PC-3 (cell line): ENCODE measurements around the gene S100PBP. TPM values are rescaled to one million over a fixed set of nuclear protein-coding genes. Genes with fewer than 3 reads are reported as not detected.

Source experiments
- ATAC-seq: fragments of 200-7000 bp; cut with Tn5 transposase; 2 replicates; pipeline ENCODE4 v1.9.1; 2020; ENCODE audit warnings: mild to moderate bottlenecking, moderate library complexity
- BruUV-seq: library from RNA; stranded (reverse); fragments of 400-500 nt; replicated peaks from 2 replicates; lab custom pipeline; 2021; lab: Mats Ljungman, UMichigan
- CTCF ChIA-PET: fragments of 300-600 bp; sonication (Branson Sonifier 250); formaldehyde crosslinking; loops from one replicate; lab custom pipeline; 2022; ENCODE audit warnings: antibody characterized with exemption; lab: Charles Lee
- POLR2A ChIA-PET: fragments of 300-600 bp; sonication (Branson Sonifier 250); formaldehyde crosslinking; loops from one replicate; lab custom pipeline; 2022; ENCODE audit warnings: antibody characterized with exemption; ENCODE audit not compliant: unreplicated experiment; lab: Charles Lee
- DNase-seq: peaks from one replicate; pipeline ENCODE4 v3.0.0-alpha.2; 2015
- H2AFZ ChIP-seq: fragments of 300-600 bp; sonication (generic); 2 replicates; pipeline ENCODE4 v1.6.0; 2016; ENCODE audit warnings: antibody characterized with exemption, low read length
- H3F3A ChIP-seq: fragments of 300-600 bp; sonication (generic); one replicate; pipeline ENCODE4 v1.6.0; 2017; ENCODE audit warnings: antibody characterized with exemption, low read length, control low read depth, mild to moderate bottlenecking; ENCODE audit not compliant: unreplicated experiment
- H3K27ac ChIP-seq: fragments of 300-600 bp; sonication (generic); 2 replicates; pipeline ENCODE4 v1.5.1; 2016; ENCODE audit warnings: mild to moderate bottlenecking, low read length
- H3K27me3 ChIP-seq: fragments of 300-600 bp; sonication (generic); 2 replicates; pipeline ENCODE4 v1.6.1; 2016; ENCODE audit warnings: low read length, mixed read lengths
- H3K36me3 ChIP-seq: fragments of 300-600 bp; sonication (generic); 2 replicates; pipeline ENCODE4 v1.6.1; 2016; ENCODE audit warnings: low read depth, mixed run types, low read length, mixed read lengths
- H3K4me1 ChIP-seq: fragments of 300-600 bp; sonication (generic); 2 replicates; pipeline ENCODE4 v1.5.1; 2016; ENCODE audit warnings: low read length; ENCODE audit not compliant: insufficient read depth
- H3K4me2 ChIP-seq: fragments of 300-600 bp; sonication (generic); 2 replicates; pipeline ENCODE4 v1.6.0; 2016; ENCODE audit warnings: low read length
- H3K4me3 ChIP-seq: fragments of 300-600 bp; sonication (generic); 2 replicates; pipeline ENCODE4 v1.5.1; 2016; ENCODE audit warnings: mild to moderate bottlenecking, low read length, mixed read lengths
- H3K79me2 ChIP-seq: fragments of 300-600 bp; sonication (generic); 2 replicates; pipeline ENCODE4 v1.6.1; 2017; ENCODE audit warnings: low read length, mixed read lengths
- H3K9ac ChIP-seq: fragments of 300-600 bp; sonication (generic); 2 replicates; pipeline ENCODE4 v1.6.0; 2016; ENCODE audit warnings: mild to moderate bottlenecking, low read length
- H3K9me2 ChIP-seq: fragments of 300-600 bp; sonication (generic); replicated peaks from 2 replicates; pipeline ENCODE4 v1.6.1; 2016; ENCODE audit warnings: mixed run types, low read length, mixed read lengths
- H3K9me3 ChIP-seq: fragments of 300-600 bp; sonication (generic); 2 replicates; pipeline ENCODE4 v1.6.1; 2016; ENCODE audit warnings: low read length, mixed read lengths
- H4K20me1 ChIP-seq: fragments of 300-600 bp; sonication (generic); 2 replicates; pipeline ENCODE4 v1.6.1; 2016; ENCODE audit warnings: low read length, mixed read lengths
- CTCF ChIP-seq: fragments of 300-600 bp; sonication (generic); conservative IDR thresholded peaks from 2 replicates; pipeline ENCODE4 v1.5.1; 2017; ENCODE audit warnings: antibody characterized with exemption, low read depth, mild to moderate bottlenecking, low read length
- EZH2 ChIP-seq: fragments of 300-600 bp; sonication (generic); IDR thresholded peaks from one replicate; pipeline ENCODE4 v1.6.1; 2017; ENCODE audit warnings: antibody characterized with exemption, mild to moderate bottlenecking, low read length; ENCODE audit not compliant: unreplicated experiment
- EZH2phosphoT487 ChIP-seq: fragments of 300-600 bp; sonication (generic); IDR thresholded peaks from 2 replicates; pipeline ENCODE4 v1.6.1; 2018; ENCODE audit warnings: mild to moderate bottlenecking, antibody characterized with exemption, low read length, borderline replicate concordance
- intact Hi-C: fragments of 100-400 bp; cut with micrococcal nuclease; formaldehyde crosslinking; loops from 2 replicates; pipeline ENCODE4 v1.9.0; 2023
- total RNA-seq: library from RNA; depleted of rRNA; stranded (reverse); fragments of >200 nt; gene quantifications from 2 replicates; pipeline ENCODE4 v1.2.3, GENCODE V29; 2014

Gene S100PBP
- total RNA-seq, 1 experiment from 2014 or later, result 13.2 TPM

- H3K9ac ChIP-seq, result no peak overlapping the region
- no peak for TF ChIP-seq EZH2
- no peak for TF ChIP-seq CTCF
- TF ChIP-seq EZH2phosphoT487, result no peak
- H3K79me2 ChIP-seq, result peaks cover 7% of the 10 kb centered on the region; the same call in 1 of the 2 replicates
- no peak overlapping the region for H3K27ac ChIP-seq
- H3K4me3 ChIP-seq, result no peak overlapping the region
- H3K4me1 ChIP-seq, result peaks cover 29% of the 10 kb centered on the region
- H4K20me1 ChIP-seq, result no peaks in the 10 kb centered on the region
- peaks cover 28% of the 10 kb centered on the region; the same call in 1 of the 2 replicates for H3K36me3 ChIP-seq
- H3K9me2 ChIP-seq, result no peaks in the 10 kb centered on the region
- no peaks in the 10 kb centered on the region for H3K27me3 ChIP-seq
- POLR2A ChIA-PET, result interaction anchor here (0.6 kb wide), 1 partner anchor 60 kb away, joined by 4 read pairs; no protein-coding TSS in a partner anchor
- H3F3A ChIP-seq, result no peaks in the 10 kb centered on the region
- DNase-seq (no peak), ATAC-seq (no peak)
- H3K9me3 ChIP-seq, result no peaks in the 10 kb centered on the region
- no TSS peak for BruUV-seq
- CTCF ChIA-PET, result interaction anchor here (0.6 to 4.1 kb wide), 2 partner anchors 58 to 60 kb away, joined by 3 to 43 read pairs; no protein-coding TSS in a partner anchor
- no peak overlapping the region for H3K4me2 ChIP-seq
- intact Hi-C loops, result loop anchor here (1.0 kb wide), 1 partner anchor 60 kb away; no protein-coding TSS in a partner anchor
- no peak overlapping the region for H2AFZ ChIP-seq
Measured at GRCh38 chr1:32772281-32773017, 45.0 kb upstream of the S100PBP start.

GRCh38 chr1:32773018-32773763 lies 44.3 kb upstream of the S100PBP start:
- H2AFZ ChIP-seq, result no peak overlapping the region
- BruUV-seq, result TSS peak; percentile 27

More at GRCh38 chr1:32773018-32773763, 44.3 kb upstream of the S100PBP start:
- Histone ChIP-seq H3K4me1 (peaks cover 24% of the 10 kb centered on the region), H4K20me1 (no peaks in the 10 kb centered on the region), H3K9me3 (no peaks in the 10 kb centered on the region), H3K4me3 (no peak overlapping the region), H3K27ac (no peak overlapping the region), H3K9ac (no peak overlapping the region), H3K36me3 (peaks cover 24% of the 10 kb centered on the region; the same call in 1 of the 2 replicates), H3K4me2 (no peak overlapping the region), H3F3A (no peaks in the 10 kb centered on the region), H3K79me2 (no peaks in the 10 kb centered on the region), H3K27me3 (no peaks in the 10 kb centered on the region), H3K9me2 (no peaks in the 10 kb centered on the region)
- peak; percentile 87 for DNase-seq
- intact Hi-C loops, result loop anchor here (1.0 kb wide), 1 partner anchor 61 kb away; no protein-coding TSS in a partner anchor
- peak; percentile 75 for ATAC-seq
- ChIA-PET CTCF (interaction anchor here (0.6 to 4.1 kb wide), 3 partner anchors 59 to 237 kb away, joined by 3 to 43 read pairs (median 7); no protein-coding TSS in a partner anchor), POLR2A (interaction anchor here (0.6 kb wide), 1 partner anchor 15 kb away, joined by 3 read pairs; no protein-coding TSS in a partner anchor)
- TF ChIP-seq CTCF (peak; percentile 97), EZH2 (no peak)
